ENCODE measurements around the gene AQP12B.
"Not testable (repeated sequence)": the region's sequence is repeated elsewhere in the genome, so short reads cannot be mapped to it uniquely, and the experiment has no call there.

The AQP12B gene

GRCh38 chr2:240682431-240683224, at the start of gene AQP12B:
Gene AQP12B (minus strand): TSS chr2:240682885. CDS start chr2:240682837, 48 bp downstream.
- not testable (repeated sequence) for ATAC-seq (ENCODE audit: low read depth); DNase-seq (ENCODE audit: low spot score); H3K27ac ChIP-seq (ENCODE audit: poor library complexity, severe bottlenecking); H3K4me1 ChIP-seq (ENCODE audit: insufficient read depth, poor library complexity, severe bottlenecking); H3K4me3 ChIP-seq (ENCODE audit: severe bottlenecking); H3K36me3 ChIP-seq (ENCODE audit: low read depth); H3K9me3 ChIP-seq (ENCODE audit: severe bottlenecking)
- H3K27me3 ChIP-seq (ENCODE audit: insufficient read depth, poor library complexity, severe bottlenecking), result peaks cover 15% of the 10 kb centered on the region

GRCh38 chr2:240732184-240732583, 49.5 kb upstream of the AQP12B start:
- Histone ChIP-seq H3K4me3 (ENCODE audit: severe bottlenecking) (no peak overlapping the region), H3K27ac (ENCODE audit: poor library complexity, severe bottlenecking) (no peak overlapping the region)

DNA sequence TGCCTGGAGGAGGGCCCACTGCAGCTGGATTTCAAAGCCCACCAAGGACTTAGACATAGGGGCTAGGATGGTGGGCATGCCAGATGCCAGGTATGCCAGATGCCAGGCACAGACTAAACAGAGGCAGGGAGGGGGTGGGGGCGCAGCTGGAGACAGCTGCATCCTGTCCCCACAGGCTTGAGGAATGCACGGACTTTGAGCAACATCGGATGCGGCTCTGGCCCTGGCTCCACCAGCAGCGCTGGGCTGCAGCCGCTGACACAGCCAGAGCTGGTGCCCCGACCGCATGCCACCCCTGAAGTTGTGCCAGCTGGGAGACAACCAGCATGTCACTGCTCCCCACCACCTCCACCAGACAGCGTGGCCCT, 48.5 kb upstream of the AQP12B start:
- H3K27me3 ChIP-seq (ENCODE audit: insufficient read depth, poor library complexity, severe bottlenecking), result no peaks in the 10 kb centered on the region
- H3K4me3 ChIP-seq (ENCODE audit: severe bottlenecking), result no peak overlapping the region
- ATAC-seq (ENCODE audit: low read depth), result peak; percentile 40; the same call in 1 of the 3 replicates
- H3K4me1 ChIP-seq (ENCODE audit: insufficient read depth, poor library complexity, severe bottlenecking), result no peaks in the 10 kb centered on the region
- TF ChIP-seq CTCF (IDR thresholded peaks at IDR 0.05; ENCODE audit: poor library complexity, severe bottlenecking), result no peak
- H3K27ac ChIP-seq (ENCODE audit: poor library complexity, severe bottlenecking), result no peak overlapping the region
- DNase-seq (ENCODE audit: low spot score), result no peak
- H3K9me3 ChIP-seq (ENCODE audit: severe bottlenecking), result no peaks in the 10 kb centered on the region
- no peaks in the 10 kb centered on the region for H3K36me3 ChIP-seq (ENCODE audit: low read depth)

More at GRCh38 chr2:240732184-240732583, 49.5 kb upstream of the AQP12B start:
- no peak for TF ChIP-seq CTCF (IDR thresholded peaks at IDR 0.05; ENCODE audit: poor library complexity, severe bottlenecking)
- no peak for DNase-seq (ENCODE audit: low spot score)
- no peaks in the 10 kb centered on the region for H3K36me3 ChIP-seq (ENCODE audit: low read depth)
- no peaks in the 10 kb centered on the region for H3K9me3 ChIP-seq (ENCODE audit: severe bottlenecking)
- H3K4me1 ChIP-seq (ENCODE audit: insufficient read depth, poor library complexity, severe bottlenecking), result no peaks in the 10 kb centered on the region
- ATAC-seq (ENCODE audit: low read depth), result no peak
- H3K27me3 ChIP-seq (ENCODE audit: insufficient read depth, poor library complexity, severe bottlenecking), result no peaks in the 10 kb centered on the region

DNA sequence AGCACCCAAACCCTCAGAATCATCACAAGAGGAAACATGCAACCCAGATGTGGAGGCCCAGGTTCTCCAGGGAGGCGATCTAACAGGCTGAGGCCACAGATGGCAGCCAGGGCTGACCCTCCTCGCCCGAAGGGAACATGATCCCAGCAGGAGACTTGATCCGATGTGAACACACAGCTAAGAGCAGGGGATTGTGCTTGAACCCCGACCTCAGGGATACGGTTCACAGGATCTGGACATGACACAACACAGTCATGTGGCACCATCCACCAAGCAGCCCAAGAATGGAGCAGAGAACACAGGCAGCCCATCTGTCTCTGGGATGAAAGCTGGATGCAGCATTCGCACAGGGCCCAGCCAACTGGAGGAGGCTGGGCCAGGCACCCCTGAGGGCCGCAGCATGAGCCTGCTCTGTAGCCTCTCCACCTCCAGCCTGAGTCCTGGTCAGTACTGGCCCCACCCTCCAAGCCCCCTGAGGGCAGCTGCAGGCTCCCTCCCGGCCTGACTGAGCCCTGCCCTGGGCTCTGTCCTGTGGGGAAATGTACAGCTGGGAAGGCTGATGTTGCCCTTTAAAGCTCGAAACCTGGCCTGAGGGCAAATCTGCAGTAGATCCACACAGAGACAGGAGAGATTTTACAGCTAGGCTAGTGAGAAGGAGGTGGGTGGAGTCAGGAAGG, 48.0 kb upstream of the AQP12B start:
- DNase-seq (ENCODE audit: low spot score) (no peak), ATAC-seq (ENCODE audit: low read depth) (no peak)
- Histone ChIP-seq H3K4me3 (ENCODE audit: severe bottlenecking) (no peak overlapping the region), H3K27me3 (ENCODE audit: insufficient read depth, poor library complexity, severe bottlenecking) (no peaks in the 10 kb centered on the region), H3K36me3 (ENCODE audit: low read depth) (no peaks in the 10 kb centered on the region), H3K27ac (ENCODE audit: poor library complexity, severe bottlenecking) (no peak overlapping the region), H3K9me3 (ENCODE audit: severe bottlenecking) (no peaks in the 10 kb centered on the region), H3K4me1 (ENCODE audit: insufficient read depth, poor library complexity, severe bottlenecking) (no peaks in the 10 kb centered on the region)
- no peak for TF ChIP-seq CTCF (IDR thresholded peaks at IDR 0.05; ENCODE audit: poor library complexity, severe bottlenecking)

DNA sequence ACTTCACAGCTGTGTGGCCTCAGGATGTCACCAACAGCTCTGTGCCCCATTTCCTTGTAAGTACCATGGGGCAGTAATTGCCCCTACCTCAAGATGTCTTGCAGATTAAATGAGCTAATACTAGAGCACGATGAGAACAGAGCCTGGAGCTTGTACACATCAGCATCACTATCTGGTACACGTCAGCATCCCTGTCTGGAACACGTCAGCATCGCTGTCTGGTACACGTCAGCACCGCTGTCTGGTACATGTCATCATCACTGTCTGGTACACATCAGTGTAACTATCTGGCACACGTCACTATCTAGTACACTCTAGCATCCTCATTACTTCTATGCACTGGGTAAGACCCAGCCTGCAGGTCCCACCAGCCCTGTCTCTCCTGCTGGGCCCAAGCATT, 46.1 kb upstream of the AQP12B start:
- Histone ChIP-seq H3K27ac (ENCODE audit: poor library complexity, severe bottlenecking) (no peak overlapping the region), H3K4me1 (ENCODE audit: insufficient read depth, poor library complexity, severe bottlenecking) (no peaks in the 10 kb centered on the region), H3K9me3 (ENCODE audit: severe bottlenecking) (no peaks in the 10 kb centered on the region), H3K36me3 (ENCODE audit: low read depth) (no peaks in the 10 kb centered on the region), H3K27me3 (ENCODE audit: insufficient read depth, poor library complexity, severe bottlenecking) (no peaks in the 10 kb centered on the region), H3K4me3 (ENCODE audit: severe bottlenecking) (no peak overlapping the region)
- ATAC-seq (ENCODE audit: low read depth) (no peak), DNase-seq (ENCODE audit: low spot score) (no peak)
- TF ChIP-seq CTCF (IDR thresholded peaks at IDR 0.05; ENCODE audit: poor library complexity, severe bottlenecking), result no peak

All from RWPE2 (cell line).